ENCODE measurements around the gene CLSTN2. TPM values are rescaled to one million over a fixed set of nuclear protein-coding genes. Genes with fewer than 3 reads are reported as not detected.
A peak's percentile ranks its signal among the peaks of the same experiment; 100 is the strongest.

Gene CLSTN2
- total RNA-seq, 1 donor from 2014 or later, result 80.9 TPM

DNA sequence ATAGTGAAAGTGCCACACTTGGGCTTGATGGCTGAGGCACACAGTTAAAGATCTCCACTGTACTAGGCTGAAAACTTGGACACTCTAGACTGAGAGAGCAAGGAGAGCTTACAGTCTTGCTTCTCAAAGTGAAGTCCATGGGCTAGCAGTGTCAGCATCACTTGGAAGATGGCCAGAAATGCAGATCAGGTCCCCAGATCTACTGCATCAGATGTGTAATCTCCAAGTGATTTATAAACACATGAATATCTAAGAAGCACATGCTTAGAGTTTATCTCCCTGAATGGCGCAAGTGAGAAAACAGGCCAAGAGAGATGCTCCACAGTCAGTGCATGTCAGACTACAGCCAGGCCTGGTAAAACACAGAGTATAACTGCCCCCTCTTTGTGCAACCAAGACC, 308.6 kb downstream of the CLSTN2 start:
- H3K4me3 ChIP-seq (ENCODE audit: insufficient read depth, low read depth, low read length), result no peak overlapping the region
- Mint-ChIP-seq H3K27ac (ENCODE audit: unreplicated experiment) (no peak overlapping the region), H3K4me1 (ENCODE audit: low read depth, unreplicated experiment) (peaks cover 44% of the 10 kb centered on the region), H3K9me3 (ENCODE audit: unreplicated experiment) (no peaks in the 10 kb centered on the region), H3K4me3 (ENCODE audit: unreplicated experiment) (no peak overlapping the region), H3K36me3 (ENCODE audit: low read depth, unreplicated experiment) (peaks cover 2% of the 10 kb centered on the region), H3K27me3 (ENCODE audit: low read depth, unreplicated experiment) (no peaks in the 10 kb centered on the region)
- no peak overlapping the region for H3K9ac ChIP-seq (ENCODE audit: low read length)
- TF ChIP-seq, protein P1, sequence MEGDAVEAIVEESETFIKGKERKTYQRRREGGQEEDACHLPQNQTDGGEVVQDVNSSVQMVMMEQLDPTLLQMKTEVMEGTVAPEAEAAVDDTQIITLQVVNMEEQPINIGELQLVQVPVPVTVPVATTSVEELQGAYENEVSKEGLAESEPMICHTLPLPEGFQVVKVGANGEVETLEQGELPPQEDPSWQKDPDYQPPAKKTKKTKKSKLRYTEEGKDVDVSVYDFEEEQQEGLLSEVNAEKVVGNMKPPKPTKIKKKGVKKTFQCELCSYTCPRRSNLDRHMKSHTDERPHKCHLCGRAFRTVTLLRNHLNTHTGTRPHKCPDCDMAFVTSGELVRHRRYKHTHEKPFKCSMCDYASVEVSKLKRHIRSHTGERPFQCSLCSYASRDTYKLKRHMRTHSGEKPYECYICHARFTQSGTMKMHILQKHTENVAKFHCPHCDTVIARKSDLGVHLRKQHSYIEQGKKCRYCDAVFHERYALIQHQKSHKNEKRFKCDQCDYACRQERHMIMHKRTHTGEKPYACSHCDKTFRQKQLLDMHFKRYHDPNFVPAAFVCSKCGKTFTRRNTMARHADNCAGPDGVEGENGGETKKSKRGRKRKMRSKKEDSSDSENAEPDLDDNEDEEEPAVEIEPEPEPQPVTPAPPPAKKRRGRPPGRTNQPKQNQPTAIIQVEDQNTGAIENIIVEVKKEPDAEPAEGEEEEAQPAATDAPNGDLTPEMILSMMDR (IDR thresholded peaks at IDR 0.05; ENCODE audit: insufficient read depth, low read depth, low read length), result no peak
- no peak for TF ChIP-seq EZH2 (IDR thresholded peaks at IDR 0.05; ENCODE audit: insufficient read depth, low read length)
- H3K4me2 ChIP-seq (ENCODE audit: low read length), result no peak overlapping the region
- DNase-seq (ENCODE audit: low read depth) (no peak), FAIRE-seq (no peak)
- no peak overlapping the region for H3K27ac ChIP-seq (ENCODE audit: low read depth, low read length)
- no peaks in the 10 kb centered on the region for H3K36me3 ChIP-seq (ENCODE audit: insufficient read depth, low read length)
- H4K20me1 ChIP-seq (ENCODE audit: insufficient read depth, low read length), result no peaks in the 10 kb centered on the region
- peaks cover 5% of the 10 kb centered on the region for H3K4me1 ChIP-seq (ENCODE audit: insufficient read depth, low read length)
- no peaks in the 10 kb centered on the region for H3K9me3 ChIP-seq (ENCODE audit: insufficient read depth, low read depth, low read length)
- H3K79me2 ChIP-seq (ENCODE audit: insufficient read depth, low read length), result no peaks in the 10 kb centered on the region
- no peak overlapping the region for H2AFZ ChIP-seq (ENCODE audit: low read depth, low read length)
- H3K27me3 ChIP-seq (ENCODE audit: insufficient read depth, low read length), result peaks cover 3% of the 10 kb centered on the region

DNA sequence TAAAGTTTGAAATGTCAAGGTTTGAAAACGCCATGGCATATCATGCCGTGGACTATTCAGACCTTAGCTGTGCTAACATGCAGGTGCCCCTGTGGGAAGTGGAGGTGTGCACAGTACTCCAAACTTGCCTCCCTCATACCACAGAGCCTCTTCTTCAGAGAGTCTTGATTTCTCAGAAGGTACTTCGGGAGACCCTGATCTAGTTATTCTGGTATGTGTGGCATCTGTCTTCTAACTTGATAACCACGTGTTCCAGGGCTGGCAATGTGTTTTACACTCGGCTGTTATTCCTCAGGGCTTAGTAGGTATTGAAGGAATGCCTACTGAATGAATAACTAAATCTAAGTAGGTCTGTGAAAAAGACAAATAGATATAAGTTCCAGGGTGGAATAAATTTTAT, 309.9 kb downstream of the CLSTN2 start:
- Histone ChIP-seq H4K20me1 (ENCODE audit: insufficient read depth, low read length) (no peaks in the 10 kb centered on the region), H3K9me3 (ENCODE audit: insufficient read depth, low read depth, low read length) (no peaks in the 10 kb centered on the region), H3K4me1 (ENCODE audit: insufficient read depth, low read length) (peaks cover 5% of the 10 kb centered on the region), H3K4me2 (ENCODE audit: low read length) (no peak overlapping the region), H3K27ac (ENCODE audit: low read depth, low read length) (no peak overlapping the region), H3K27me3 (ENCODE audit: insufficient read depth, low read length) (peaks cover 3% of the 10 kb centered on the region), H3K36me3 (ENCODE audit: insufficient read depth, low read length) (no peaks in the 10 kb centered on the region), H3K9ac (ENCODE audit: low read length) (no peak overlapping the region), H3K4me3 (ENCODE audit: insufficient read depth, low read depth, low read length) (no peak overlapping the region), H3K79me2 (ENCODE audit: insufficient read depth, low read length) (no peaks in the 10 kb centered on the region), H2AFZ (ENCODE audit: low read depth, low read length) (no peak overlapping the region)
- no peaks in the 10 kb centered on the region for H3K27me3 Mint-ChIP-seq (ENCODE audit: low read depth, unreplicated experiment)
- peaks cover 5% of the 10 kb centered on the region for H3K36me3 Mint-ChIP-seq (ENCODE audit: low read depth, unreplicated experiment)
- peak overlapping the region; percentile 41 for H3K27ac Mint-ChIP-seq (ENCODE audit: unreplicated experiment)
- H3K4me1 Mint-ChIP-seq (ENCODE audit: low read depth, unreplicated experiment), result peaks cover 48% of the 10 kb centered on the region
- no peak for TF ChIP-seq EZH2 (IDR thresholded peaks at IDR 0.05; ENCODE audit: insufficient read depth, low read length)
- TF ChIP-seq, protein P1 (IDR thresholded peaks at IDR 0.05; ENCODE audit: insufficient read depth, low read depth, low read length), result no peak
- DNase-seq (ENCODE audit: low read depth) (peak; percentile 57), FAIRE-seq (no peak)
- no peak overlapping the region for H3K4me3 Mint-ChIP-seq (ENCODE audit: unreplicated experiment)
- H3K9me3 Mint-ChIP-seq (ENCODE audit: unreplicated experiment), result no peaks in the 10 kb centered on the region

DNA sequence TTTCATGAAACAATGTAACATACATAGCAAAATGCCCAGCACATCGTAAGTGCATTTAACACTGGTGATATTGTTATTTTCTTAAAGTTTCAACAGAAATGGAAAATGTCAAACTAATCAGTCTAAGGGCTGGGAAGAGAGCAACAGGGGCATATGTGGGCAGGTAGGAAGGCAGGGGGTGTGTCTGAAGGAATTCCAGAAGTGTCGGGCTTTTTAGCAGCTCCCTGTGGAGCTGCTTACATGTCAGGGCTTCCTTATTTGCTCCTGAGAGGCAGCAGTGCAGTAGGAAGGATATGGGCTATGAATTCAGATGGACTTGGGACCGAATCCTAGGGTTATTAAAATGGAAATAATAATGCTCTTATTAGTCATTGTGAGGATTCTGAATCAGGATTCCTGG, 311.6 kb downstream of the CLSTN2 start:
- Histone ChIP-seq H3K4me2 (ENCODE audit: low read length) (no peak overlapping the region), H2AFZ (ENCODE audit: low read depth, low read length) (no peak overlapping the region), H3K9ac (ENCODE audit: low read length) (no peak overlapping the region), H3K4me3 (ENCODE audit: insufficient read depth, low read depth, low read length) (no peak overlapping the region), H3K36me3 (ENCODE audit: insufficient read depth, low read length) (no peaks in the 10 kb centered on the region), H3K79me2 (ENCODE audit: insufficient read depth, low read length) (no peaks in the 10 kb centered on the region), H3K27ac (ENCODE audit: low read depth, low read length) (no peak overlapping the region), H3K9me3 (ENCODE audit: insufficient read depth, low read depth, low read length) (no peaks in the 10 kb centered on the region), H3K4me1 (ENCODE audit: insufficient read depth, low read length) (peaks cover 5% of the 10 kb centered on the region), H4K20me1 (ENCODE audit: insufficient read depth, low read length) (no peaks in the 10 kb centered on the region), H3K27me3 (ENCODE audit: insufficient read depth, low read length) (no peaks in the 10 kb centered on the region)
- FAIRE-seq, result no peak
- Mint-ChIP-seq H3K4me3 (ENCODE audit: unreplicated experiment) (peak overlapping the region; percentile 37), H3K27ac (ENCODE audit: unreplicated experiment) (peak overlapping the region; percentile 67), H3K27me3 (ENCODE audit: low read depth, unreplicated experiment) (no peaks in the 10 kb centered on the region), H3K9me3 (ENCODE audit: unreplicated experiment) (no peaks in the 10 kb centered on the region), H3K4me1 (ENCODE audit: low read depth, unreplicated experiment) (peaks cover 49% of the 10 kb centered on the region), H3K36me3 (ENCODE audit: low read depth, unreplicated experiment) (peaks cover 6% of the 10 kb centered on the region)
- DNase-seq (ENCODE audit: low read depth), result no peak
- TF ChIP-seq EZH2 (IDR thresholded peaks at IDR 0.05; ENCODE audit: insufficient read depth, low read length), result no peak
- TF ChIP-seq, protein P1 (IDR thresholded peaks at IDR 0.05; ENCODE audit: insufficient read depth, low read depth, low read length), result no peak
